GM12891 (cell line): ENCODE data around the gene EVC2.

Experiments used
- PAX5 ChIP-seq: IDR thresholded peaks from 2 replicates; pipeline ENCODE4 v1.6.1; 2011; ENCODE audit warnings: low read length, moderate library complexity, mild to moderate bottlenecking; ENCODE audit not compliant: insufficient read depth, severe bottlenecking
- POLR2A ChIP-seq: IDR thresholded peaks from 2 replicates; pipeline ENCODE4 v1.6.1; 2011; ENCODE audit warnings: low read depth, low read length, control low read depth
- POLR2AphosphoS5 ChIP-seq: IDR thresholded peaks from 2 replicates; pipeline ENCODE4 v1.6.1; 2011; ENCODE audit warnings: low read depth, low read length, control low read depth
- POU2F2 ChIP-seq: IDR thresholded peaks from 2 replicates; pipeline ENCODE4 v1.6.1; 2011; ENCODE audit warnings: low read depth, mild to moderate bottlenecking, control low read depth, low read length, moderate library complexity
- SPI1 ChIP-seq: IDR thresholded peaks from 2 replicates; pipeline ENCODE4 v1.6.1; 2011; ENCODE audit warnings: low read depth, low read length, control low read depth
- TAF1 ChIP-seq: IDR thresholded peaks from 2 replicates; pipeline ENCODE4 v1.6.1; 2011; ENCODE audit warnings: low read depth, low read length, control low read depth

GRCh38 chr4:5666741-5667140, 41.6 kb downstream of the EVC2 start:
- TF ChIP-seq POLR2A (no peak), TAF1 (no peak), POLR2AphosphoS5 (no peak), SPI1 (no peak), PAX5 (no peak), POU2F2 (no peak)
